ENCODE data around the gene SLC6A1.

SLC6A1 gene

DNA sequence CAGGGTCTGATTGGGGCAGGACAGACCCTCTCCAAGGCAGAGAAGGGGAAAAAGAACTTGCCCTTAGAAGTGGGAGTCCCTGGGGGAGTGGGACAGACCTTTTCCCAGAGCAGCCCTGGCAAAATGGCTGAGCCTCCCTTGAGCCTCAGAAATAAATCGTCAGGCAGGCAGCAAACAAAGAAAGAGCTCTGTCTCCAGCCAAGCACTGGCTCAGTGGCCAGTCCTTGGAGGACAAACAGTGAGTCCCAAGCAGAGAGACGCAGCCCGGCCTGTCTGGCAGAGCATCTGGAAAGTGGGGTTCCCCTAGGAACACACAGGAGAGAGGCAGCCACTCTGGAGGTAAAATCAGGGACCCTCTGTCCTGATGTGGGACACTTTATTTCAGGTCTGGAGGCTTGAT, 1.8 kb downstream of the SLC6A1 start:
- TF ChIP-seq, protein P1, sequence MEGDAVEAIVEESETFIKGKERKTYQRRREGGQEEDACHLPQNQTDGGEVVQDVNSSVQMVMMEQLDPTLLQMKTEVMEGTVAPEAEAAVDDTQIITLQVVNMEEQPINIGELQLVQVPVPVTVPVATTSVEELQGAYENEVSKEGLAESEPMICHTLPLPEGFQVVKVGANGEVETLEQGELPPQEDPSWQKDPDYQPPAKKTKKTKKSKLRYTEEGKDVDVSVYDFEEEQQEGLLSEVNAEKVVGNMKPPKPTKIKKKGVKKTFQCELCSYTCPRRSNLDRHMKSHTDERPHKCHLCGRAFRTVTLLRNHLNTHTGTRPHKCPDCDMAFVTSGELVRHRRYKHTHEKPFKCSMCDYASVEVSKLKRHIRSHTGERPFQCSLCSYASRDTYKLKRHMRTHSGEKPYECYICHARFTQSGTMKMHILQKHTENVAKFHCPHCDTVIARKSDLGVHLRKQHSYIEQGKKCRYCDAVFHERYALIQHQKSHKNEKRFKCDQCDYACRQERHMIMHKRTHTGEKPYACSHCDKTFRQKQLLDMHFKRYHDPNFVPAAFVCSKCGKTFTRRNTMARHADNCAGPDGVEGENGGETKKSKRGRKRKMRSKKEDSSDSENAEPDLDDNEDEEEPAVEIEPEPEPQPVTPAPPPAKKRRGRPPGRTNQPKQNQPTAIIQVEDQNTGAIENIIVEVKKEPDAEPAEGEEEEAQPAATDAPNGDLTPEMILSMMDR (IDR thresholded peaks at IDR 0.05), result no peak
- Histone ChIP-seq H3K27me3 (peaks cover 0 to 53% of the 10 kb centered on the region in 2 donors), H3K9me3 (no peaks in the 10 kb centered on the region), H3K4me1 (peaks cover 0 to 22% (median 7%) of the 10 kb centered on the region in 4 donors), H3K36me3 (no peaks in the 10 kb centered on the region), H3K4me3 (no peak overlapping the region), H3K27ac (no peak overlapping the region)
- no peak for DNase-seq
- intact Hi-C loops (cut with DNase I; ENCODE audit: low total_unique reads), result no loop called here

DNA sequence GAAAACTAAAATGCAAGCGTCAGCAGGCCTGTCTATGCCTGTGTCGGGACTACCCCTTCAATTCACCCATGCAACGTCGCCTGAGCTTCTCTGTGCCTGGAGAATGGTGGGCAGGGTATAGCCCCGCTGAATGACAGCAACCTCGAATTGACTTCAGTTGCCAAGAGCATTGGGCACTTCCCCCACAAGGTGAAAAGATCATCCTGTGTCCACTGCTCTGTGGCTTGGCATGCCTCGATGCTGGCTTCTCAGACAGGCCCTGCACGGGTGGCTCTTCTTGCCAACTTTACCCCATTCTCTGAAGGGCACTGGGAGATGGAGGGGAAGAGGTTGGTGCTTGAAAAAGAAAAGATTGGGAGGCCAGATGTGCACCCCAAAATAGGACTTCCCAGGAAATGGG, 3.3 kb downstream of the SLC6A1 start:
- Histone ChIP-seq H3K36me3 (no peaks in the 10 kb centered on the region), H3K27me3 (peaks cover 0 to 69% of the 10 kb centered on the region in 2 donors), H3K4me1 (peaks cover 0 to 22% (median 7%) of the 10 kb centered on the region in 4 donors), H3K27ac (no peak overlapping the region), H3K4me3 (no peak overlapping the region), H3K9me3 (no peaks in the 10 kb centered on the region)
- no peak for DNase-seq
- TF ChIP-seq, protein P1 (IDR thresholded peaks at IDR 0.05), result no peak
- intact Hi-C loops (cut with DNase I; ENCODE audit: low total_unique reads), result no loop called here

DNA sequence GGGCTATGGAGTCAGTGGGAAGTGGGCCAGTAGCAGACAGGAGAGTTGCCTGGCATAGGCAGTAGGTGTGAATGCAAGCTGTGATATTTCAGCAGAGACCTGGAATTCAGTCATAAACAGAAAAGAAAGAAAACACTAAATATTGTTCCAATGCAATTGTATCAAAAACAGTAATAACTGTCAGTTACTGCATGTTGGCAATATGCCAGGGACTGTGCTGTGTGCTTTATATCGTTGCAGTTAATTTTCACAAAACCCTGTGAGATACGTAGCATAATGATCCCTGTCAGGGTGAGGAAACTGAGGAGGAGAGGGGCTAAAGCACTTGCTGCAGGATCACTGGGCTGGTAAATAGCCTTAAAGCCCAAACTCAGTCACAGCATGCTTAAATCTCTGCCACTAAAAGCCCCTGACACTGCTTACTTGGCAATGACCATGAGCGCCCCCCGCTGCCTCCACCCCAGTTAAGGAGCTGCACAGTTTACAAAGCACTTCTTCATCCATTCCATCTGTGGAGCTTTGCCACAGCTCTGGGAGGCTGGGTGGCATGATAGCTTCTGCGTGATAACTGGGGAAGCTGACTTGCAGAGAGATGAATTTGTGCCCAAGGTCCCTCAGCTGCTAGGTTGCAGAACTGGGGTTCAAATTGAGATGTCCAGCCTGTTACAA, 3.9 kb downstream of the SLC6A1 start:
- H3K27ac ChIP-seq, result no peak overlapping the region
- TF ChIP-seq, protein P1 (IDR thresholded peaks at IDR 0.05), result no peak
- no peaks in the 10 kb centered on the region for H3K9me3 ChIP-seq
- H3K4me1 ChIP-seq, result peaks cover 0 to 22% (median 7%) of the 10 kb centered on the region in 4 donors
- intact Hi-C loops (cut with DNase I; ENCODE audit: low total_unique reads), result no loop called here
- H3K27me3 ChIP-seq, result peaks cover 0 to 75% of the 10 kb centered on the region in 2 donors
- no peak for DNase-seq
- no peaks in the 10 kb centered on the region for H3K36me3 ChIP-seq
- no peak overlapping the region for H3K4me3 ChIP-seq

DNA sequence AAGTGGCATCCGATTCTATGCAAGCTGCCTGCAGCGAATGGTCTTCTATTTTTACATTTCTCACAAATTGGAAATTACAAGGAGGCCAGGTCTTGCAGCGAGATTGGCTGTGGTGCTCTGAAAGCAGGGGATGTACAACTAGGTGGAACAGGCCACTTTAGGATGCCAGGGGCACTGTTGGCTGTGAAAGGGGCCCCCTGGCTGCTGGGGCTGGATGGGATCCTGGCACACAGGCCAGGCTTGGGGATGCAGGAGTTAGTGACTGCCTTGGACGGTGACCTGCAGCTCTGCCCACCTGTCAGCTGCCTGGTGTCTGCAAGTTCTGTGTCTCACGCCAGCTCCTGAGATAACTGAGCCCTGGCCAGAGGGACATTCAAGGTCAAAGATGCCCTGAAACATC, 4.6 kb downstream of the SLC6A1 start:
- TF ChIP-seq, protein P1 (IDR thresholded peaks at IDR 0.05), result no peak
- Histone ChIP-seq H3K9me3 (no peaks in the 10 kb centered on the region), H3K27me3 (peaks cover 0 to 76% of the 10 kb centered on the region in 2 donors), H3K36me3 (no peaks in the 10 kb centered on the region), H3K4me1 (peaks cover 0 to 17% (median 5%) of the 10 kb centered on the region in 4 donors), H3K4me3 (no peak overlapping the region), H3K27ac (no peak overlapping the region)
- intact Hi-C loops (cut with DNase I; ENCODE audit: low total_unique reads), result no loop called here
- DNase-seq, result no peak

DNA sequence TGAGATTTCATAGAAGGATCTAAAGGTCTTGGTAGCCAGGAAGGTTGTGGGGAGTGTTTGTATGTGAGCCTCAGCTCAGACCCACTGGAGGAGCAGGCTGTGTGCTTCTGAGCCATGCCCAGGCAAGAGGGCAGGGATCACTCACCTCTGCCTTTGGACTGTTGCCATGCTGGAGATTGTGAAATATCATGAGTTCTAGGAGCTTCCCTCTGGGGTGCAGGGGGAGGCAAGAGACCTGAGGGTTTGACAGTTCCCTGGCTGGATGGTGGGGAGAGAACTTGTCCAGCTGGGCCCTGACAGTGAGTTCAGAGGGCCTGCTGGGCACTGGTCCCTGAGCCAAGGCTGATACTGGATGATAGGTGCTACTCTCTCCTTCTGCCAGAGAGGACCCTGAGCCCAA, 6.0 kb downstream of the SLC6A1 start:
- H3K36me3 ChIP-seq, result no peaks in the 10 kb centered on the region
- H3K27ac ChIP-seq, result no peak overlapping the region
- TF ChIP-seq, protein P1 (IDR thresholded peaks at IDR 0.05), result no peak
- no peaks in the 10 kb centered on the region for H3K9me3 ChIP-seq
- H3K4me1 ChIP-seq, result peaks cover 0 to 8% (median 1%) of the 10 kb centered on the region in 4 donors
- no peak for DNase-seq
- intact Hi-C loops (cut with DNase I; ENCODE audit: low total_unique reads), result no loop called here
- peaks cover 0 to 69% of the 10 kb centered on the region in 2 donors for H3K27me3 ChIP-seq
- H3K4me3 ChIP-seq, result no peak overlapping the region

All from tibial artery (tissue), 4 donors.